Lower lobe of right lung (tissue), 2 donors: ENCODE results near the gene INTS11. TPM values are rescaled to one million over a fixed set of nuclear protein-coding genes. Genes with fewer than 3 reads are reported as not detected.

Source experiments
- ATAC-seq, 2 donors: fragments of 200-7000 bp; cut with Tn5 transposase; one replicate each; pipeline ENCODE4 v1.9.1; 2020 to 2022; ENCODE audit warnings: mild to moderate bottlenecking in 2 of 2, moderate library complexity in 2 of 2
- DNase-seq: peaks from one replicate; pipeline ENCODE4 v3.0.0-alpha.2; 2020
- H3K27ac ChIP-seq: fragments of 200-600 bp; one replicate; pipeline ENCODE4 v1.8.0; 2022
- H3K27me3 ChIP-seq: fragments of 200-600 bp; one replicate; pipeline ENCODE4 v1.8.0; 2022; ENCODE audit warnings: low read depth
- H3K36me3 ChIP-seq: fragments of 200-600 bp; one replicate; pipeline ENCODE4 v1.8.0; 2022; ENCODE audit warnings: mild to moderate bottlenecking
- H3K4me1 ChIP-seq: fragments of 200-600 bp; one replicate; pipeline ENCODE4 v1.8.0; 2022
- H3K4me3 ChIP-seq: fragments of 200-600 bp; one replicate; pipeline ENCODE4 v1.8.0; 2022; ENCODE audit warnings: mild to moderate bottlenecking
- H3K9me3 ChIP-seq: fragments of 200-600 bp; one replicate; pipeline ENCODE4 v1.8.0; 2022
- CTCF ChIP-seq: fragments of 200-600 bp; IDR thresholded peaks from one replicate; pipeline ENCODE4 v1.8.0; 2022; ENCODE audit warnings: antibody characterized with exemption, mild to moderate bottlenecking
- intact Hi-C: fragments of 100-400 bp; cut with DNase I; formaldehyde crosslinking; loops from one replicate; pipeline ENCODE4 v1.11.0; 2022
- microRNA-seq: library from miRNA; unstranded; fragments of <30 nt; microRNA quantifications from one replicate; pipeline ENCODE4 v1.2.0, GENCODE V29; 2020; ENCODE audit warnings: borderline number of aligned reads
- total RNA-seq: library from RNA; stranded (reverse); fragmentation: NEBNext Ultra II Directional; extraction: Animal tissue kit (Norgen Biotek cat#: 25700); gene quantifications from one replicate; pipeline ENCODE4 v1.2.1, GENCODE V29; 2021
- donor health status: DM: no; HTN: yes; CAD: no; lungs with severe emphysema.

Gene INTS11
- total RNA-seq, 1 donor from 2014 or later: 88.9 TPM

- H3K36me3 ChIP-seq: peaks cover 94% of the 10 kb centered on the region
- H3K27ac ChIP-seq: no peak overlapping the region
Measured at GRCh38 chr1:1264026-1264425, 60.4 kb downstream of the INTS11 start.

DNA sequence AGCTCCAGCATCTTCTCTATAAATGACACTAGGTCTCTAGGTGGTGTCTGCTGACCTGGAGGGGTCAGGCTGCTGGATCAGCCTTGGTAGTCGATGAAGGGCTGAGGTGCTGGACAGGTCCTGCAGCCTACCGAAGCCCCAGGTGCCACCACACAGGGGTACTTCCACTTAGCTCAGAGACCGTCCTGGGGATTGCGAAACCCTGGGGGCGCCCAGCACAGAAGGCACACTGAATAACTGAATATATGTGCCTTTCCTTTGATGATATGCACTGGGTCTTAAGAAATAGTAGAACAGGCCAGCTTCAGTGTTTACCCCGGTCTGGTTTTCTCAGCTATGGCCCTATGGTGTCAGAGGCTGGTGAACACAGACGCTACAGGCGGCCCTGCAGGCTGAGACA, 61.7 kb downstream of the INTS11 start:
- TF ChIP-seq CTCF: no peak
- intact Hi-C loops: no loop called here
- Histone ChIP-seq H3K27ac (no peak overlapping the region), H3K4me3 (no peak overlapping the region), H3K9me3 (no peaks in the 10 kb centered on the region), H3K4me1 (peaks cover 16% of the 10 kb centered on the region), H3K27me3 (no peaks in the 10 kb centered on the region), H3K36me3 (peaks cover 88% of the 10 kb centered on the region)
- DNase-seq (no peak), ATAC-seq (no peak)

More at GRCh38 chr1:1264026-1264425, 60.4 kb downstream of the INTS11 start:
- peaks cover 16% of the 10 kb centered on the region for H3K4me1 ChIP-seq
- ATAC-seq (no peak), DNase-seq (no peak)
- H3K4me3 ChIP-seq: no peak overlapping the region
- intact Hi-C loops: no loop called here
- no peaks in the 10 kb centered on the region for H3K27me3 ChIP-seq
- TF ChIP-seq CTCF: no peak
- H3K9me3 ChIP-seq: no peaks in the 10 kb centered on the region

GRCh38 chr1:1262071-1262470, 62.4 kb downstream of the INTS11 start:
- ATAC-seq (no peak), DNase-seq (no peak)
- H3K4me1 ChIP-seq: peaks cover 16% of the 10 kb centered on the region
- H3K4me3 ChIP-seq: no peak overlapping the region
- H3K9me3 ChIP-seq: no peaks in the 10 kb centered on the region
- peaks cover 81% of the 10 kb centered on the region for H3K36me3 ChIP-seq
- H3K27ac ChIP-seq: no peak overlapping the region
- no peak for TF ChIP-seq CTCF
- intact Hi-C loops: no loop called here
- H3K27me3 ChIP-seq: no peaks in the 10 kb centered on the region

Small RNA genes lying within 50 kb of the gene (microRNA-seq; reads per million reads assigned to microRNA genes)
- gene MIR6726: not detected
- not detected for gene MIR6727
- gene MIR6808: not detected

Other genes starting within 250 kb of the INTS11 start
- 11.7 TPM for gene C1orf159, start 208.6 kb downstream of the INTS11 start, total RNA-seq
- gene TTLL10, start 150.8 kb downstream of the INTS11 start, total RNA-seq: 6.6 TPM
- 0.47 TPM for gene TNFRSF18, start 118.1 kb downstream of the INTS11 start, total RNA-seq
- gene TNFRSF4, start 110.5 kb downstream of the INTS11 start, total RNA-seq: 3.0 TPM
- gene SDF4, start 92.7 kb downstream of the INTS11 start, total RNA-seq: 127 TPM
- gene B3GALT6, start 92.4 kb downstream of the INTS11 start, total RNA-seq: 13.7 TPM
- gene C1QTNF12, start 77.9 kb downstream of the INTS11 start, total RNA-seq: 1.2 TPM
- 49.9 TPM for gene UBE2J2, start 50.8 kb downstream of the INTS11 start, total RNA-seq
- gene SCNN1D, start 44.2 kb downstream of the INTS11 start, total RNA-seq: 4.3 TPM
- 50.6 TPM for gene ACAP3, start 16.7 kb downstream of the INTS11 start, total RNA-seq
- gene PUSL1, start 16.1 kb downstream of the INTS11 start, total RNA-seq: 16.2 TPM
- gene CPTP, start 142 bp upstream of the INTS11 start, total RNA-seq: 20.4 TPM
- 0.65 TPM for gene TAS1R3, start 6.6 kb upstream of the INTS11 start, total RNA-seq
- 60.4 TPM for gene DVL1, start 24.8 kb upstream of the INTS11 start, total RNA-seq
- 39.3 TPM for gene MXRA8, start 33.9 kb upstream of the INTS11 start, total RNA-seq
- gene AURKAIP1, start 50.5 kb upstream of the INTS11 start, total RNA-seq: 82.4 TPM
- 165 TPM for gene CCNL2, start 74.7 kb upstream of the INTS11 start, total RNA-seq
- 79.8 TPM for gene MRPL20, start 82.6 kb upstream of the INTS11 start, total RNA-seq
- 22.3 TPM for gene ANKRD65, start 96.6 kb upstream of the INTS11 start, total RNA-seq
- gene VWA1, start 111.0 kb upstream of the INTS11 start, total RNA-seq: 58.7 TPM
- gene ATAD3C, start 125.0 kb upstream of the INTS11 start, total RNA-seq: 7.8 TPM
- 19.0 TPM for gene ATAD3B, start 147.1 kb upstream of the INTS11 start, total RNA-seq
- gene ATAD3A, start 187.5 kb upstream of the INTS11 start, total RNA-seq: 14.1 TPM
- 3.9 TPM for gene TMEM240, start 216.0 kb upstream of the INTS11 start, total RNA-seq